MCF 10A (cell line): ENCODE results near the gene CCDC27. TPM values are rescaled to one million over a fixed set of nuclear protein-coding genes. Genes with fewer than 3 reads are reported as not detected.
"Not testable (repeated sequence)": the region's sequence is repeated elsewhere in the genome, so short reads cannot be mapped to it uniquely, and the experiment has no call there.

Source experiments
- BruUV-seq: library from RNA; stranded (reverse); fragments of 400-500 nt; replicated peaks from 2 replicates; lab custom pipeline; 2021; lab: Mats Ljungman, UMichigan
- CTCF ChIA-PET: fragments of 300-600 bp; sonication (Branson Sonifier 250); formaldehyde crosslinking; extraction: SDS; loops from one replicate; lab custom pipeline; 2021; ENCODE audit warnings: antibody characterized with exemption, inconsistent platforms; lab: Yijun Ruan, JAX
- POLR2A ChIA-PET: fragments of 300-600, 350-650 bp; sonication (Branson Sonifier 250); formaldehyde crosslinking; extraction: SDS; loops from one replicate; lab custom pipeline; 2020; ENCODE audit warnings: antibody characterized with exemption, inconsistent platforms; lab: Yijun Ruan, JAX
- DNase-seq: peaks from one replicate; pipeline ENCODE4 v3.0.0-alpha.2; 2018; ENCODE audit not compliant: unreplicated experiment
- H3K27ac Mint-ChIP-seq: one replicate; pipeline ENCODE4 v1.8.0; 2022; ENCODE audit warnings: mild to moderate bottlenecking, low read depth, mixed read lengths; ENCODE audit not compliant: unreplicated experiment
- H3K27me3 Mint-ChIP-seq: one replicate; pipeline ENCODE4 v1.8.0; 2022; ENCODE audit warnings: mixed read lengths; ENCODE audit not compliant: insufficient read depth, unreplicated experiment
- H3K36me3 Mint-ChIP-seq: one replicate; pipeline ENCODE4 v1.8.0; 2022; ENCODE audit warnings: mild to moderate bottlenecking, moderate library complexity, mixed read lengths; ENCODE audit not compliant: insufficient read depth, unreplicated experiment
- H3K4me1 Mint-ChIP-seq: one replicate; pipeline ENCODE4 v1.8.0; 2022; ENCODE audit warnings: mixed read lengths; ENCODE audit not compliant: insufficient read depth, unreplicated experiment
- H3K4me3 Mint-ChIP-seq: one replicate; pipeline ENCODE4 v1.8.0; 2022; ENCODE audit warnings: mild to moderate bottlenecking, moderate library complexity, mixed read lengths; ENCODE audit not compliant: unreplicated experiment
- H3K9me3 Mint-ChIP-seq: one replicate; pipeline ENCODE4 v1.8.0; 2022; ENCODE audit warnings: mixed read lengths; ENCODE audit not compliant: unreplicated experiment
- intact Hi-C: fragments of 100-400 bp; cut with micrococcal nuclease; formaldehyde crosslinking; loops from 2 replicates; pipeline ENCODE4 v1.14.1; 2022
- total RNA-seq: library from RNA; stranded (reverse); gene quantifications from 2 replicates; pipeline ENCODE4 v1.2.3, GENCODE V29; 2022
- TF ChIP-seq, protein P1 (sequence below): fragments of 200-600 bp; IDR thresholded peaks from one replicate; pipeline ENCODE4 v1.8.0; 2022; ENCODE audit warnings: antibody characterized with exemption, mild to moderate bottlenecking; ENCODE audit not compliant: unreplicated experiment

The CCDC27 gene
- total RNA-seq, 1 experiment from 2014 or later: not detected

GRCh38 chr1:3805038-3805437 is 52.8 kb downstream of the CCDC27 start:
- no peak overlapping the region for H3K27ac Mint-ChIP-seq
- H3K4me1 Mint-ChIP-seq: peaks cover 5% of the 10 kb centered on the region
- CTCF ChIA-PET: interaction anchor here (0.6 to 0.7 kb wide), 2 partner anchors 216 to 1752 kb away, joined by 4 to 5 read pairs; no protein-coding TSS in a partner anchor
- H3K4me3 Mint-ChIP-seq: no peak overlapping the region
- intact Hi-C loops: no loop called here
- TF ChIP-seq, protein P1, sequence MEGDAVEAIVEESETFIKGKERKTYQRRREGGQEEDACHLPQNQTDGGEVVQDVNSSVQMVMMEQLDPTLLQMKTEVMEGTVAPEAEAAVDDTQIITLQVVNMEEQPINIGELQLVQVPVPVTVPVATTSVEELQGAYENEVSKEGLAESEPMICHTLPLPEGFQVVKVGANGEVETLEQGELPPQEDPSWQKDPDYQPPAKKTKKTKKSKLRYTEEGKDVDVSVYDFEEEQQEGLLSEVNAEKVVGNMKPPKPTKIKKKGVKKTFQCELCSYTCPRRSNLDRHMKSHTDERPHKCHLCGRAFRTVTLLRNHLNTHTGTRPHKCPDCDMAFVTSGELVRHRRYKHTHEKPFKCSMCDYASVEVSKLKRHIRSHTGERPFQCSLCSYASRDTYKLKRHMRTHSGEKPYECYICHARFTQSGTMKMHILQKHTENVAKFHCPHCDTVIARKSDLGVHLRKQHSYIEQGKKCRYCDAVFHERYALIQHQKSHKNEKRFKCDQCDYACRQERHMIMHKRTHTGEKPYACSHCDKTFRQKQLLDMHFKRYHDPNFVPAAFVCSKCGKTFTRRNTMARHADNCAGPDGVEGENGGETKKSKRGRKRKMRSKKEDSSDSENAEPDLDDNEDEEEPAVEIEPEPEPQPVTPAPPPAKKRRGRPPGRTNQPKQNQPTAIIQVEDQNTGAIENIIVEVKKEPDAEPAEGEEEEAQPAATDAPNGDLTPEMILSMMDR: no peak
- POLR2A ChIA-PET: no interaction called here
- no TSS peak for BruUV-seq
- no peak for DNase-seq
- peaks cover 3% of the 10 kb centered on the region for H3K36me3 Mint-ChIP-seq
- peaks cover 9% of the 10 kb centered on the region for H3K27me3 Mint-ChIP-seq
- H3K9me3 Mint-ChIP-seq: no peaks in the 10 kb centered on the region

DNA sequence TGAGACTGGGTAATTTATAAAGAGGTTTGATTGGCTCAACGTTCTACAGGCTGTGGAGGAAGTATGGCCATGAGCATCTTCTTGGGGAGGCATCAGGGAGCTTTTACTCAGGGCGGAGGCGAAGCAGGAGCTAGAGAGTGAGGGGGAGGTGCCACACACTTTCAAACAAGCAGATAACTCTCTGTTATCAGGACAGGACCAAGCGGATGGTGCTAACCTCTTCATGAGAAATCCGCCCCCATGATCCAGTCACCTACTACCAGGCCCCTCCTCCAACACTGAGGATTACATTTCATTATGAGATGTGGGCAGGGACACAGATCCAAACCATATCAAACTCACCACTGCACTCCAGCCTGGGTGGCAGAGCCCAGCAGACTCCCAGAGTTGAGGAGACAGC is 55.5 kb downstream of the CCDC27 start:
- Mint-ChIP-seq H3K27me3 (no peaks in the 10 kb centered on the region), H3K36me3 (peaks cover 6% of the 10 kb centered on the region), H3K27ac (no peak overlapping the region), H3K4me1 (no peaks in the 10 kb centered on the region), H3K9me3 (no peaks in the 10 kb centered on the region), H3K4me3 (no peak overlapping the region)
- intact Hi-C loops: no loop called here
- no TSS peak for BruUV-seq
- CTCF ChIA-PET: interaction anchor here (0.6 to 1.4 kb wide), 3 partner anchors 8 to 993 kb away, joined by 3 read pairs; no protein-coding TSS in a partner anchor
- TF ChIP-seq, protein P1: no peak
- POLR2A ChIA-PET: no interaction called here
- no peak for DNase-seq

DNA sequence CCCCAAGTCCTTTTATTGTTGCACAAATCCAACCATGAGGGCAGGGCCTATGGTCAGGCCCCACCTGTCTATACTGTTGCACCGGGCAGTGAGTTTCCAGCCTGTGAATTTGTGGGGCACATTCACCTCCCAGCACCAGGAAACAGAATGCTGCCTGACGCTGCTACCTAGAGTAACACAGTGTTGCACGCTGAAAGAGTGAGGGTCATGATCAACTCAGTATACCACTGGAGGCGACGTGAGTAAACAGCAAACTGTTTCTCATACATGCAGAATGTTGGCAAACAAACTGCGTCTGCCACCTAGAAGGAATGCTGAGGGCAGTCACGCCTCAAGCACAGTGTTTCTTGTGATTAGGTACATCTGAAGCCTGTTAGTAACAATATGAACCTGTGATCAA is 57.4 kb downstream of the CCDC27 start:
- POLR2A ChIA-PET: interaction anchor here (0.6 kb wide), 1 partner anchor 20 kb away, joined by 3 read pairs; no protein-coding TSS in a partner anchor
- CTCF ChIA-PET: interaction anchor here (0.6 kb wide), 1 partner anchor 272 kb away, joined by 4 read pairs; no protein-coding TSS in a partner anchor
- H3K27me3 Mint-ChIP-seq: no peaks in the 10 kb centered on the region
- no peak overlapping the region for H3K27ac Mint-ChIP-seq
- no peaks in the 10 kb centered on the region for H3K9me3 Mint-ChIP-seq
- DNase-seq: no peak
- intact Hi-C loops: no loop called here
- H3K4me3 Mint-ChIP-seq: no peak overlapping the region
- TF ChIP-seq, protein P1: no peak
- BruUV-seq: no TSS peak
- peaks cover 12% of the 10 kb centered on the region for H3K36me3 Mint-ChIP-seq
- no peaks in the 10 kb centered on the region for H3K4me1 Mint-ChIP-seq

- H3K4me3 Mint-ChIP-seq, BruUV-seq, H3K9me3 Mint-ChIP-seq, DNase-seq, H3K4me1 Mint-ChIP-seq, H3K27ac Mint-ChIP-seq, H3K27me3 Mint-ChIP-seq, intact Hi-C loops: not testable (repeated sequence)
- ChIA-PET POLR2A (interaction anchor here (0.6 kb wide), 1 partner anchor 20 kb away, joined by 3 read pairs; no protein-coding TSS in a partner anchor), CTCF (interaction anchor here (0.6 to 1.0 kb wide), 2 partner anchors 8 to 273 kb away, joined by 4 read pairs; no protein-coding TSS in a partner anchor)
- peaks cover 14% of the 10 kb centered on the region for H3K36me3 Mint-ChIP-seq
These were observed 58.0 kb downstream of the CCDC27 start for GRCh38 chr1:3810149-3810761.
